WERI-Rb-1 (cell line): ENCODE results near the gene HOXC11.

Experiments used
- DNase-seq: peaks from one replicate; pipeline ENCODE4 v3.0.0-alpha.2; 2020
- H3K27ac ChIP-seq: fragments of 250-450 bp; sonication (Bioruptor Pico); 2 replicates; pipeline ENCODE4 v1.5.1; 2020; ENCODE audit warnings: mild to moderate bottlenecking, moderate library complexity
- H3K27me3 ChIP-seq: fragments of 250-450 bp; sonication (Bioruptor Pico); 2 replicates; pipeline ENCODE4 v1.5.1; 2021; ENCODE audit warnings: mild to moderate bottlenecking, low read depth, moderate library complexity; ENCODE audit not compliant: insufficient read depth, severe bottlenecking
- H3K36me3 ChIP-seq: fragments of 250-450 bp; sonication (Bioruptor Pico); 2 replicates; pipeline ENCODE4 v1.5.1; 2020; ENCODE audit warnings: mild to moderate bottlenecking, moderate library complexity
- H3K4me3 ChIP-seq: 2 replicates; pipeline ENCODE4 v1.5.1; 2011; ENCODE audit warnings: low read depth, mild to moderate bottlenecking, control low read depth, low read length
- H3K9me3 ChIP-seq: fragments of 250-450 bp; sonication (Bioruptor Pico); 2 replicates; pipeline ENCODE4 v1.5.1; 2021; ENCODE audit warnings: mild to moderate bottlenecking, moderate library complexity; ENCODE audit not compliant: severe bottlenecking
- CTCF ChIP-seq: IDR thresholded peaks from 2 replicates; pipeline ENCODE4 v1.5.1; 2011; ENCODE audit warnings: low read depth, mild to moderate bottlenecking, control low read depth, inconsistent platforms, low read length

The HOXC11 gene

GRCh38 chr12:53965281-53966084, 7.4 kb upstream of the HOXC11 start:
- no peak for DNase-seq
- H3K27ac ChIP-seq: no peak overlapping the region
- no peaks in the 10 kb centered on the region for H3K36me3 ChIP-seq
- no peaks in the 10 kb centered on the region for H3K27me3 ChIP-seq
- H3K4me3 ChIP-seq: no peak overlapping the region
- TF ChIP-seq CTCF: no peak
- H3K9me3 ChIP-seq: no peaks in the 10 kb centered on the region

- Histone ChIP-seq H3K27ac (no peak overlapping the region), H3K36me3 (no peaks in the 10 kb centered on the region), H3K4me3 (no peak overlapping the region), H3K27me3 (no peaks in the 10 kb centered on the region), H3K9me3 (no peaks in the 10 kb centered on the region)
- DNase-seq: no peak
- TF ChIP-seq CTCF: no peak
These were observed 6.9 kb upstream of the HOXC11 start for GRCh38 chr12:53966085-53966384.

GRCh38 chr12:53966385-53967133, 6.4 kb upstream of the HOXC11 start:
- Histone ChIP-seq H3K4me3 (no peak overlapping the region), H3K27me3 (no peaks in the 10 kb centered on the region), H3K36me3 (no peaks in the 10 kb centered on the region)

GRCh38 chr12:53967421-53967925, 5.5 kb upstream of the HOXC11 start:
- no peaks in the 10 kb centered on the region for H3K36me3 ChIP-seq
- no peak for TF ChIP-seq CTCF
- H3K27me3 ChIP-seq: no peaks in the 10 kb centered on the region
- H3K9me3 ChIP-seq: no peaks in the 10 kb centered on the region
- DNase-seq: no peak
- no peak overlapping the region for H3K4me3 ChIP-seq
- no peak overlapping the region for H3K27ac ChIP-seq

More at GRCh38 chr12:53966385-53967133, 6.4 kb upstream of the HOXC11 start:
- DNase-seq: no peak
- TF ChIP-seq CTCF: no peak
- Histone ChIP-seq H3K9me3 (no peaks in the 10 kb centered on the region), H3K27ac (no peak overlapping the region)

GRCh38 chr12:53968214-53969127, 4.5 kb upstream of the HOXC11 start:
- Histone ChIP-seq H3K27me3 (no peaks in the 10 kb centered on the region), H3K4me3 (no peak overlapping the region), H3K9me3 (no peaks in the 10 kb centered on the region), H3K27ac (no peak overlapping the region), H3K36me3 (no peaks in the 10 kb centered on the region)
- TF ChIP-seq CTCF: no peak
- no peak for DNase-seq
